Naive thymus-derived CD4-positive, alpha-beta T cell (primary cell): Measurements from ENCODE around the gene MARCHF3. TPM values are rescaled to one million over a fixed set of nuclear protein-coding genes. Genes with fewer than 3 reads are reported as not detected.
A peak's percentile ranks its signal among the peaks of the same experiment; 100 is the strongest.

Experiments
- ATAC-seq: fragments of 150-1000 bp; cut with Tn5 transposase; 2 replicates; pipeline ENCODE4 v1.10.0; 2021; ENCODE audit warnings: mild to moderate bottlenecking, moderate library complexity
- CTCF ChIA-PET: fragments of 350-600 bp; sonication (Branson Sonifier 250); formaldehyde crosslinking; loops from one replicate; lab custom pipeline; 2021; ENCODE audit warnings: antibody characterized with exemption; lab: Charles Lee
- POLR2A ChIA-PET: fragments of 350-600 bp; sonication (Branson Sonifier 250); formaldehyde crosslinking; loops from one replicate; lab custom pipeline; 2021; ENCODE audit warnings: antibody characterized with exemption, inconsistent platforms; lab: Charles Lee
- DNase-seq, 9 donors: peaks; one replicate each; pipeline versions ENCODE4 v3.0.0 to v3.0.0-alpha.2; 2020 to 2022; ENCODE audit warnings: mixed read lengths in 1 of 9
- H3K27ac ChIP-seq: one replicate; pipeline ENCODE4 v1.7.0; 2013; ENCODE audit warnings: mild to moderate bottlenecking, low read depth, low read length, moderate library complexity
- H3K27me3 ChIP-seq, 2 donors: one replicate each; pipeline ENCODE4 v1.7.0; 2013; ENCODE audit warnings: low read length in 2 of 2, mild to moderate bottlenecking in 2 of 2, moderate library complexity in 2 of 2; ENCODE audit not compliant: control insufficient read depth in 2 of 2, insufficient read depth in 2 of 2
- H3K36me3 ChIP-seq, 3 experiments: 1 replicate in 2 of 3; 2 replicates in 1 of 3; pipeline ENCODE4 v1.7.0; 2013; ENCODE audit warnings: low read length in 3 of 3, mild to moderate bottlenecking in 3 of 3, moderate library complexity in 1 of 3; ENCODE audit not compliant: insufficient read depth in 3 of 3, control insufficient read depth in 2 of 3
- H3K4me1 ChIP-seq, 2 donors: one replicate each; pipeline ENCODE4 v1.7.0; 2013; ENCODE audit warnings: low read length in 2 of 2, mild to moderate bottlenecking in 2 of 2, moderate library complexity in 1 of 2; ENCODE audit not compliant: control insufficient read depth in 2 of 2, insufficient read depth in 2 of 2
- H3K4me3 ChIP-seq: 2 replicates; pipeline ENCODE4 v1.7.0; 2013; ENCODE audit warnings: mild to moderate bottlenecking, low read length
- H3K9me3 ChIP-seq, 3 experiments: 1 replicate in 2 of 3; 2 replicates in 1 of 3; pipeline ENCODE4 v1.7.0; 2013; ENCODE audit warnings: low read length in 3 of 3; ENCODE audit not compliant: control insufficient read depth in 2 of 3
- H3K27ac Mint-ChIP-seq, 9 donors: one replicate each; pipeline ENCODE4 v1.8.0; 2020 to 2022; ENCODE audit warnings: mixed read lengths in 9 of 9, mild to moderate bottlenecking in 8 of 9, moderate library complexity in 5 of 9, inconsistent platforms in 2 of 9
- H3K27me3 Mint-ChIP-seq, 5 donors: one replicate each; pipeline ENCODE4 v1.8.0; 2021 to 2022; ENCODE audit warnings: mixed read lengths in 5 of 5, mild to moderate bottlenecking in 1 of 5
- H3K36me3 Mint-ChIP-seq, 5 donors: one replicate each; pipeline ENCODE4 v1.8.0; 2020 to 2022; ENCODE audit warnings: mixed read lengths in 5 of 5, mild to moderate bottlenecking in 3 of 5, inconsistent platforms in 1 of 5
- H3K4me1 Mint-ChIP-seq, 7 donors: one replicate each; pipeline ENCODE4 v1.8.0; 2020 to 2022; ENCODE audit warnings: mixed read lengths in 7 of 7, mild to moderate bottlenecking in 3 of 7, inconsistent platforms in 1 of 7
- H3K4me3 Mint-ChIP-seq, 10 donors: one replicate each; pipeline ENCODE4 v1.8.0; 2020 to 2022; ENCODE audit warnings: mild to moderate bottlenecking in 10 of 10, mixed read lengths in 10 of 10, moderate library complexity in 6 of 10, inconsistent platforms in 2 of 10
- H3K9me3 Mint-ChIP-seq, 11 donors: one replicate each; pipeline ENCODE4 v1.8.0; 2020 to 2022; ENCODE audit warnings: mixed read lengths in 11 of 11, mild to moderate bottlenecking in 4 of 11, inconsistent platforms in 1 of 11, moderate library complexity in 1 of 11
- intact Hi-C, 2 donors: fragments of 100-400 bp; cut with micrococcal nuclease; formaldehyde crosslinking; loops; one replicate each; pipeline ENCODE4 v1.15.1; 2023
- polyA plus RNA-seq, 2 donors: library from polyadenylated mRNA; unstranded; fragments of 300-500 nt; fragmentation: Illumina TruSeq; gene quantifications; one replicate each; pipeline ENCODE4 v1.2.3, GENCODE V29; 2021
- total RNA-seq, 6 experiments: library from RNA in 5 of 6; stranded (reverse) in 5 of 6; gene quantifications; 1 replicate in 5 of 6; 2 replicates in 1 of 6; pipeline ENCODE4 v1.2.3 and lab custom pipeline; 2021 to 2026

MARCHF3 gene
- total and polyA plus RNA-seq, 7 experiments from 2014 or later, result 3.1 to 15.4 (median 13.0) TPM

GRCh38 chr5:126973193-126973592 lies 57.2 kb downstream of the MARCHF3 start:
- DNase-seq (peak in 2 of 9 donors; percentile 10 to 12), ATAC-seq (peak; percentile 49)
- POLR2A ChIA-PET, result interaction anchor here (1.1 to 1.8 kb wide), 2 partner anchors 14 to 43 kb away, joined by 4 to 5 read pairs; no protein-coding TSS in a partner anchor
- Histone ChIP-seq H3K9me3 (no peaks in the 10 kb centered on the region), H3K27me3 (no peaks in the 10 kb centered on the region), H3K27ac (peak overlapping the region; percentile 53), H3K4me3 (no peak overlapping the region), H3K4me1 (peaks cover 7 to 21% of the 10 kb centered on the region in 2 donors), H3K36me3 (no peaks in the 10 kb centered on the region)
- H3K4me1 Mint-ChIP-seq, result peaks cover 24 to 56% (median 40%) of the 10 kb centered on the region in 7 donors
- H3K9me3 Mint-ChIP-seq, result no peaks in the 10 kb centered on the region
- H3K36me3 Mint-ChIP-seq, result peaks cover 0 to 6% (median 0%) of the 10 kb centered on the region in 5 donors
- no peaks in the 10 kb centered on the region for H3K27me3 Mint-ChIP-seq
- H3K27ac Mint-ChIP-seq, result peak overlapping the region; percentile 79 to 97 (median 87)
- CTCF ChIA-PET, result no interaction called here
- intact Hi-C loops, result loop anchor here (2.0 to 5.0 kb wide), 5 partner anchors 16 to 339 kb away; partner anchors contain the start of gene C5orf63 (in 1 of the 2)
- peak overlapping the region in 9 of 10 donors; percentile 15 to 88 (median 81) for H3K4me3 Mint-ChIP-seq

- ChIA-PET CTCF (no interaction called here), POLR2A (interaction anchor here (0.7 to 1.8 kb wide), 4 partner anchors 15 to 57 kb away, joined by 3 to 5 read pairs (median 4); no protein-coding TSS in a partner anchor)
- H3K27ac Mint-ChIP-seq, result peak overlapping the region; percentile 79 to 97 (median 87)
- no peaks in the 10 kb centered on the region for H3K9me3 ChIP-seq
- H3K4me1 Mint-ChIP-seq, result peaks cover 24 to 56% (median 38%) of the 10 kb centered on the region in 7 donors
- ATAC-seq (peak; percentile 80), DNase-seq (peak in 7 of 9 donors; percentile 12 to 44 (median 32))
- no peaks in the 10 kb centered on the region for H3K36me3 ChIP-seq
- intact Hi-C loops, result loop anchor here (1.0 to 5.0 kb wide), 7 partner anchors 16 to 340 kb away; partner anchors contain the start of genes MARCHF3 (in 2 of the 2) and C5orf63 (in 1 of the 2)
- H3K4me3 ChIP-seq, result peak overlapping the region; percentile 34
- H3K9me3 Mint-ChIP-seq, result peaks cover 0 to 2% (median 0%) of the 10 kb centered on the region in 11 donors
- H3K4me3 Mint-ChIP-seq, result peak overlapping the region; percentile 62 to 93 (median 86)
- H3K36me3 Mint-ChIP-seq, result peaks cover 0 to 10% (median 5%) of the 10 kb centered on the region in 5 donors
- H3K4me1 ChIP-seq, result peaks cover 7 to 21% of the 10 kb centered on the region in 2 donors
- H3K27ac ChIP-seq, result peak overlapping the region; percentile 53
- H3K27me3 Mint-ChIP-seq, result no peaks in the 10 kb centered on the region
- H3K27me3 ChIP-seq, result no peaks in the 10 kb centered on the region
Observed at GRCh38 chr5:126972062-126972895, 58.1 kb downstream of the MARCHF3 start.

GRCh38 chr5:126971455-126972031 lies 58.8 kb downstream of the MARCHF3 start:
- Histone ChIP-seq H3K4me3 (no peak overlapping the region), H3K36me3 (no peaks in the 10 kb centered on the region), H3K9me3 (no peaks in the 10 kb centered on the region), H3K4me1 (peaks cover 7 to 21% of the 10 kb centered on the region in 2 donors), H3K27me3 (no peaks in the 10 kb centered on the region), H3K27ac (peak overlapping the region; percentile 53)
- peaks cover 24 to 49% (median 36%) of the 10 kb centered on the region in 7 donors for H3K4me1 Mint-ChIP-seq
- intact Hi-C loops, result loop anchor here (1.0 to 5.0 kb wide), 7 partner anchors 17 to 341 kb away; partner anchors contain the start of genes MARCHF3 (in 2 of the 2) and C5orf63 (in 1 of the 2)
- peak overlapping the region in 7 of 10 donors; percentile 37 to 85 (median 62) for H3K4me3 Mint-ChIP-seq
- peak overlapping the region in 8 of 9 donors; percentile 41 to 91 (median 80) for H3K27ac Mint-ChIP-seq
- no peak for DNase-seq
- CTCF ChIA-PET, result interaction anchor here (0.7 kb wide), 1 partner anchor 178 kb away, joined by 7 read pairs; no protein-coding TSS in a partner anchor
- no peak for ATAC-seq
- H3K27me3 Mint-ChIP-seq, result no peaks in the 10 kb centered on the region
- POLR2A ChIA-PET, result interaction anchor here (0.7 to 1.8 kb wide), 3 partner anchors 15 to 58 kb away, joined by 3 to 5 read pairs (median 5); no protein-coding TSS in a partner anchor
- peaks cover 0 to 10% (median 5%) of the 10 kb centered on the region in 5 donors for H3K36me3 Mint-ChIP-seq
- H3K9me3 Mint-ChIP-seq, result peaks cover 0 to 2% (median 0%) of the 10 kb centered on the region in 11 donors

- Histone ChIP-seq H3K36me3 (no peaks in the 10 kb centered on the region), H3K27me3 (no peaks in the 10 kb centered on the region), H3K4me3 (no peak overlapping the region), H3K9me3 (no peaks in the 10 kb centered on the region), H3K4me1 (peaks cover 7 to 21% of the 10 kb centered on the region in 2 donors), H3K27ac (no peak overlapping the region)
- intact Hi-C loops, result loop anchor here (5.0 kb wide), 4 partner anchors 37 to 342 kb away; partner anchors contain the start of gene C5orf63 (in 1 of the 2)
- Mint-ChIP-seq H3K9me3 (peaks cover 0 to 2% (median 0%) of the 10 kb centered on the region in 11 donors), H3K36me3 (peaks cover 0 to 10% (median 5%) of the 10 kb centered on the region in 5 donors), H3K27ac (no peak overlapping the region), H3K4me1 (peaks cover 24 to 41% (median 34%) of the 10 kb centered on the region in 7 donors), H3K27me3 (no peaks in the 10 kb centered on the region), H3K4me3 (peak overlapping the region in 1 of 10 donors; percentile 39)
- DNase-seq, result no peak
- ChIA-PET POLR2A (interaction anchor here (0.7 to 1.2 kb wide), 2 partner anchors 28 to 57 kb away, joined by 3 to 4 read pairs; no protein-coding TSS in a partner anchor), CTCF (interaction anchor here (0.7 kb wide), 1 partner anchor 179 kb away, joined by 7 read pairs; no protein-coding TSS in a partner anchor)
- ATAC-seq, result no peak
Observed at GRCh38 chr5:126970517-126971017, 59.8 kb downstream of the MARCHF3 start.

GRCh38 chr5:126969548-126969947 lies 60.8 kb downstream of the MARCHF3 start:
- peaks cover 24 to 40% (median 33%) of the 10 kb centered on the region in 7 donors for H3K4me1 Mint-ChIP-seq
- ATAC-seq (no peak), DNase-seq (no peak)
- H3K4me3 Mint-ChIP-seq, result no peak overlapping the region
- Histone ChIP-seq H3K36me3 (no peaks in the 10 kb centered on the region), H3K4me3 (no peak overlapping the region), H3K27me3 (no peaks in the 10 kb centered on the region), H3K9me3 (no peaks in the 10 kb centered on the region), H3K27ac (no peak overlapping the region), H3K4me1 (peaks cover 7 to 21% of the 10 kb centered on the region in 2 donors)
- ChIA-PET CTCF (interaction anchor here (0.7 kb wide), 1 partner anchor 562 kb away, joined by 3 read pairs; no protein-coding TSS in a partner anchor), POLR2A (interaction anchor here (1.2 kb wide), 1 partner anchor 58 kb away, joined by 4 read pairs; no protein-coding TSS in a partner anchor)
- intact Hi-C loops, result no loop called here
- H3K27ac Mint-ChIP-seq, result no peak overlapping the region
- H3K9me3 Mint-ChIP-seq, result peaks cover 0 to 2% (median 0%) of the 10 kb centered on the region in 11 donors
- H3K27me3 Mint-ChIP-seq, result no peaks in the 10 kb centered on the region
- peaks cover 0 to 10% (median 5%) of the 10 kb centered on the region in 5 donors for H3K36me3 Mint-ChIP-seq
